GM12801 (cell line): ENCODE results near the gene PCDH19.

Experiments used
- CTCF ChIP-seq: IDR thresholded peaks from one replicate; pipeline ENCODE4 v1.5.1; 2011; ENCODE audit warnings: control low read depth; ENCODE audit not compliant: insufficient read length; ENCODE audit errors: extremely low read depth

PCDH19 gene

GRCh38 chrX:100407784-100408712, 2.0 kb downstream of the PCDH19 start:
- TF ChIP-seq CTCF = no peak

DNA sequence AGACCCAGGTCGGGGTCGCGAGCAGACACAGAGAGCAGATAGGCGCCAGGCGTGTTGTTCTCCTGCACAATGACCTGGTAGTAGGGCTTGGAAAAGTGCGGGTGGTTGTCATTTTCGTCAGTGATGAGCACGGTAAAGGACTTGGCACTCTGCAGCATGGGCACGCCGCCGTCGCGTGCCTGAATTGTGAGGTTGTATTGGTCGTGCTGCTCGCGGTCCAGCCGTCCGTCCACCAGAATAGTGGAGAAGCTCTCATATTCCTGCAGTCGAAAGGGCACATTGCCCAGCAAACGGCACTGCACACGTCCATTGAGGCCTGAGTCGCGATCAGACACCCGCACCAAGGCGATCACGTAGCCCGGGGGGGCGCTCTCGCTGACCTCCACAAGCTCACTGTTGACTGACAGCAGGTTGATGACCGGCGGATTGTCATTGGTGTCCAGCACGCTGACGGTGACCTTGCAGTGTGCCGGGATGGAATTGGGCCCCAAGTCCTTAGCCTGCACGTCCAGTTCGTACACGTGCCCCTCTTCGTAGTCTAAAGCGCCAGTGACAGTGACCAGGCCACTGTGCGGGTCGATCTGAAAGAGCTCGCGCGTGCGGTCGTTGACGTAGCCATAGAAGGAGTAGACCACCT, 2.8 kb downstream of the PCDH19 start:
- no peak for TF ChIP-seq CTCF

- TF ChIP-seq CTCF = no peak
Observed at GRCh38 chrX:100405424-100405823, 4.6 kb downstream of the PCDH19 start.

- TF ChIP-seq CTCF = no peak
Observed at GRCh38 chrX:100404851-100405250, 5.2 kb downstream of the PCDH19 start.

DNA sequence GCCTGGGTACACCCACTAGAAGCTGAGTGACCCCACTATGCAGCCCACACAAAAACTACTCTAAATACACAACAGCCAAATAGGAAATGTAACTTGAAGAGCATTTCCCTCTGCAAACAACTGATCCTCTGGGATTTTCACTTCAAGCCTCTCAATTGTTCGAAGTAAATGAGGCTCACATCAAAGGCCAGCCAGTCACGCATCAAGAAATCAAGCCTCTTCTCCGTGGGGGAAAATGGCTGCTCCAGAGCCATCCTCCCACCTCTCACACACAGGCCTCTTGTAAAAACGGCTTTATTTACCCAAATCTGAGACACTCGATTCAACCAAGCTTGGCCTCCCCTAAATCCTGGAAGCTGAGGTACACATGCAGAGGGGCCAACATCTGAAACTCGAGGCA, 14.3 kb downstream of the PCDH19 start:
- no peak for TF ChIP-seq CTCF

DNA sequence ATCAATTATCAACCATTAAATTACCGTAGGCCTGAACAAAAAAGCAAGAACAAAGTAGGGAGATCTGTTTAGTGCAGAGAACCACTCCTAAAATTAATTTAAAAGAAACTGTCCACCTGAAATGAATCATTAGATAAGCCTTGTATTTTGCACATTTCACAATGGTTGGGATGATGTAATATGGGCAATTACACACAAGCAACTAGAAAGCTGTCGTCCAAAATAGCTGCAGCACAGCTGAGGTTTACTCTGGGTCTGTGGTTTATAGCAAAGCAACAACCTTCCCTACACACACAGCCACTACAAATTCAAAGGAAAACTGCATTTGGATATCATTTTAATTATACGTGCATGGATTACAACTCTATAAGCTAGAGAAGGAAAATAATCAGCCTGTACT, 28.5 kb downstream of the PCDH19 start:
- no peak for TF ChIP-seq CTCF

DNA sequence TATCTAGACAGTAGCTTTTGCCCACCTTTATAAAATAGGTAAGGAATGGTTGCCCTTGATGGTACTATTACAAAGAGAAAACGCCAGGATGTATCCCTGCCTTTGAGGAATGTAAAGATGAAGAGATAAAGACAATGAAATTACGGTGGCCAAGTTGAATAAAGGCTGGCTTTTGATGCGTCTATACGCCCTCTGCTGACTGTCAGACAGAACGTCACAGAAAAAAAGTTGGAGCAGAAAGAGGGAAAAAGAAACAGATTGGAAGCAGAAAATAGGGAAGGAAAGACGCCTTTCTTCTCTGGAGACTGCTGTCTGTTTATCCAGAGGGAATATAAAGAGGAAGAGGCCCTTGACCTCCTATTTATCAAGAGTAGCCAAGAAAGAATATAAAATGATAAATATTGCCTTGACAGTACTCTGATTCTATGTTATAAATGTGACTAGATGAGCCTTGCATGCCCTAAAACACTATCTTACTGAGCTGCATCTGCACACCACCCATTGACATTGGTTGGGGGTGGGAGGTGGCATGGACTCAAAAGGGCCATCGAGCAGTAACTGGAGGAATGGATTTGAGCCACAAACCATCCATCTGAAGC, 30.6 kb downstream of the PCDH19 start:
- TF ChIP-seq CTCF = no peak
